Measurements from ENCODE around the gene CIDEC.

Gene CIDEC, protein sequence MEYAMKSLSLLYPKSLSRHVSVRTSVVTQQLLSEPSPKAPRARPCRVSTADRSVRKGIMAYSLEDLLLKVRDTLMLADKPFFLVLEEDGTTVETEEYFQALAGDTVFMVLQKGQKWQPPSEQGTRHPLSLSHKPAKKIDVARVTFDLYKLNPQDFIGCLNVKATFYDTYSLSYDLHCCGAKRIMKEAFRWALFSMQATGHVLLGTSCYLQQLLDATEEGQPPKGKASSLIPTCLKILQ

DNA sequence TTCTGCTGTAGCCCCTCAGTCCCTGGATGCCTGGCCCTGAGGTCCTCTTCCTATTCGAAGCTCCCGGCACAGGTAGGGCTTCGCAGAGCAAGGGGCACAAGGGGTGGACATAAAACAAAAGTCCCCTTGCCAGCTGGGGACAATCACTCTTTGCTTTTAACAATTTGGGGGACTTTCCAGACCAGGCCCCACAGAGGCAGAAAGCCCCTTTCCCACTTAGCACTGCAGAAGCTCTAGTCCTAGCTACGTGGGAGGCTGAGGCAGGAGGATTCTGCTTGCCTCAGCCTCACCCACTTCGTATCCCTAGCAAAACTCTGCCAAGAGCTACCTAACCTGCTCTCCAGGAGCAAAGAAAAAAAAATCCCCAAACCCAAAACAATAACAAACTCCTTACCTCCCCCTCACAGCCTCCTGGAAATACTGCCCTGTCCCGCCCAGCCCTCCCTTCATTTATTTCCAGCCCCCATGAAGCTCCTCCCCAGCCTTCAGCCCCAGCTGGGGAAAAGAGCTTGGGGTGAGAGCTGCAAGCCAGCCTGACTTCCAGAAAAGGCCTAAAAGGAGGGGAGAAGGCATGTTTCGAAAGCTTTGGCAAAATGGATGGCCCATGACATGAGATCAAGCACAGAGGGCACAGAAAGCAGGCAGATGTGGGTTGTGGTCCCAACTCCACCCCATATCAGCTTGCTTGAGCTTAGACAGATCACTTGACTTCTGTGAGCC lies at the start of gene CIDEC:
TSS of gene CIDEC (minus strand) at position 424 of the 720 bp plus-strand sequence. CDS start 1,767 bp downstream, outside the sequence.
- DNase-seq: no peak

DNA sequence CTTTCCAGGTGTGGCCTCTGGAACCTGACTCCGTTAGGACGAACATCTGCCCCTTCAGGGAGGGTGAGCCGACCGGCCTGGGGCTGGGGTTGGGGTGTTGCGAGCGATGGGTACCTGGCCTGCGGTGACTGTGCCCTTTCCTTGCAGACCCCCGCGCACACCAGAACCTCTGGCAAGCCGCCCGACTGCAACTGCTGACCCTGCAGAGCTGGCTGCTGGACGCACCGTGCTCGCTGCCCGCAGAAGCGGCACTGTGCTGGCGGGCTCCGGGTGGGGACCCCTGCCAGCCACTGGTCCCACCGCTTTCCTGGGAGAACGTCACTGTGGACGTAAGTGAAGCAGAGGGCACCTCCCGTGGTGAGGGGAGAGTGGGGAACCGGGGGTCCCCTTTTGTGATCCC lies 48.1 kb upstream of the CIDEC start:
- DNase-seq: no peak

GRCh38 chr3:9918261-9919038 lies 38.4 kb upstream of the CIDEC start:
- no peak for DNase-seq

DNA sequence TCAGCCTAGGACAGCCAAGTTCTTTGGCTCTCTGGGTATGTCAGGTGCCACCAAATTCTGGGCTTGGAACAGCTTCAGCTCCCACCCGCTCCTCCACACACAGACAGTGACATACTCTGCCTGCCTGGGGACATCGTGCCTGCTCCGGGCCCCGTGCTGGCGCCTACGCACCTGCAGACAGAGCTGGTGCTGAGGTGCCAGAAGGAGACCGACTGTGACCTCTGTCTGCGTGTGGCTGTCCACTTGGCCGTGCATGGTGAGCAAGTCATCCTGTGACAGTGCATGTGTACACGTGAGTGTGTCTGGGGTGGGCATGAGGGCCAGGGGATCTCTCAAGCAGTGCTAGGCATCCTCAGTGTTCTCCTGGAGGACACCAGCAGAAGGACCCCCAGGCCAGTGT lies 37.8 kb upstream of the CIDEC start:
- DNase-seq: no peak

DNA sequence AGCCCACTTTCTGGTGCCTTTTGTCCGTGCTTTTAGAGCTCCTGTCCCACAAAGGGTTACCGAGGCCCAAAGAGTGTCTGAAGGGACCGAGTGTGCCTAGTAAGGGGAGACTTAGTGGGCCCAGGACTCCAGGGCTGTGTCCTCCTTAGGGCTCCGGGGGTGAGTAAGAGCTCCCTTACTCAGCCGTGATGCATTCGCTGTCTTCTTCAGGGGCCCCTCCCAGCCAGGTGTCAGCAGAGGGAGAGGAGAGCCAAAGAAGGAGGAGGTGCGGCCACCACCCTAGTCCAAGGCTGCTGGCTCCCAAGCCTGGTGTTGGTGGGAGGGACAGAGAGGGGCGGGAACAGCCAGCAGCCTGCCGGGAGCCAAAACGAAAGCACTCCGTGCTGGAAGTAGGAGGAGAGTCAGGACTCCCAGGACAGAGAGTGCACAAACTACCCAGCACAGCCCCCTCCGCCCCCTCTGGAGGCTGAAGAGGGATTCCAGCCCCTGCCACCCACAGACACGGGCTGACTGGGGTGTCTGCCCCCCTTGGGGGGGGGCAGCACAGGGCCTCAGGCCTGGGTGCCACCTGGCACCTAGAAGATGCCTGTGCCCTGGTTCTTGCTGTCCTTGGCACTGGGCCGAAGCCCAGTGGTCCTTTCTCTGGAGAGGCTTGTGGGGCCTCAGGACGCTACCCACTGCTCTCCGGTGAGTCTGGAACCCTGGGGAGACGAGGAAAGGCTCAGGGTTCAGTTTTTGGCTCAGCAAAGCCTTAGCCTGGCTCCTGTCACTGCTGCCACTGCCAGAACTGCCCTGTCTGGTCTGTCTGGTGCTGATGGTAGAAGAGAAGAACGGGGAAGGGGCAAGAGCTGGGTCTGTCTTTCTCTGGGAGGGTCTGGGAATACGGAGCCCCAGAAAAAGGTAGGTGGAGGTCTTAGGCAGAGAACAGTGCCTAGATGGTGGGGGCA lies 37.0 kb upstream of the CIDEC start, which contains the start of gene IL17RC:
TSS of gene IL17RC (plus strand) at position 365 of the 947 bp plus-strand sequence. CDS start at position 583, 218 bp downstream.
- DNase-seq: peak; percentile 88

- peak; percentile 31 for DNase-seq
Measured at GRCh38 chr3:9916346-9916733, 36.3 kb upstream of the CIDEC start.

DNA sequence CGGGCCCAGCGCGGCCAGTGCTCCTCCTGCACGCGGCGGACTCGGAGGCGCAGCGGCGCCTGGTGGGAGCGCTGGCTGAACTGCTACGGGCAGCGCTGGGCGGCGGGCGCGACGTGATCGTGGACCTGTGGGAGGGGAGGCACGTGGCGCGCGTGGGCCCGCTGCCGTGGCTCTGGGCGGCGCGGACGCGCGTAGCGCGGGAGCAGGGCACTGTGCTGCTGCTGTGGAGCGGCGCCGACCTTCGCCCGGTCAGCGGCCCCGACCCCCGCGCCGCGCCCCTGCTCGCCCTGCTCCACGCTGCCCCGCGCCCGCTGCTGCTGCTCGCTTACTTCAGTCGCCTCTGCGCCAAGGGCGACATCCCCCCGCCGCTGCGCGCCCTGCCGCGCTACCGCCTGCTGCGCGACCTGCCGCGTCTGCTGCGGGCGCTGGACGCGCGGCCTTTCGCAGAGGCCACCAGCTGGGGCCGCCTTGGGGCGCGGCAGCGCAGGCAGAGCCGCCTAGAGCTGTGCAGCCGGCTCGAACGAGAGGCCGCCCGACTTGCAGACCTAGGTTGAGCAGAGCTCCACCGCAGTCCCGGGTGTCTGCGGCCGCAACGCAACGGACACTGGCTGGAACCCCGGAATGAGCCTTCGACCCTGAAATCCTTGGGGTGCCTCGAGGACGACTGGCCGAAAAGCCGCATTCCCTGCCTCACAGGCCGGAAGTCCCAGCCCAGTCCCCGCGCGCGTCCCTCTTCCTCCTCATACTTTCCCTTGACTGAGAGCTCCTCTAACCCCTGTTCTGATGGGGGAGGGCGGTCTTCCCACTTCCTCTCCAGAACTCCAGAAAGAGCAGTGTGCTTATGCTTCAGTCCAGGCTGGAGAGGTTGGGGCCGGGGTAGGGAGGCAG lies 35.4 kb upstream of the CIDEC start:
- peak; percentile 64 for DNase-seq

- peak; percentile 35 for DNase-seq
Measured at GRCh38 chr3:9914559-9915253, 34.7 kb upstream of the CIDEC start.

DNA sequence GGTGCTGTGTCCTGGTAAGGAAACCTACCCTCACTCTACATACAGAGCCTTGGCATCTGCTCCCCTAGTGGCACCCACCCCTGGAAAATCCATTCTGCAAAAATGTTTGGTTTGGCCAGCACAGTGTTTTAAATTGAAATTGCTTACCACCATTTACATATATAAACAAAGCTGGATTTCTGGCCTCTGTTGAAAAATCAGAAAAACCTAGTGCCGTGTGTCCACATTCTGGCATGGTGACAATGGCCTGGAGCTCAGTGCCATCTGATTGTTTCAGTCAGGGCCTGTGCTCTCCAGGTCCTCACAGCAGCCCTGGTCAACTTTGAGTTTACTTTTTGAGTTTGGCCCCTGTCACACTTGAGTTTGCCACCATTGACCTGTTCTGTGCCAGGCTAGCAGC lies 34.0 kb upstream of the CIDEC start:
- DNase-seq: no peak

- no peak for DNase-seq
Measured at GRCh38 chr3:9913601-9914000, 33.5 kb upstream of the CIDEC start.

DNA sequence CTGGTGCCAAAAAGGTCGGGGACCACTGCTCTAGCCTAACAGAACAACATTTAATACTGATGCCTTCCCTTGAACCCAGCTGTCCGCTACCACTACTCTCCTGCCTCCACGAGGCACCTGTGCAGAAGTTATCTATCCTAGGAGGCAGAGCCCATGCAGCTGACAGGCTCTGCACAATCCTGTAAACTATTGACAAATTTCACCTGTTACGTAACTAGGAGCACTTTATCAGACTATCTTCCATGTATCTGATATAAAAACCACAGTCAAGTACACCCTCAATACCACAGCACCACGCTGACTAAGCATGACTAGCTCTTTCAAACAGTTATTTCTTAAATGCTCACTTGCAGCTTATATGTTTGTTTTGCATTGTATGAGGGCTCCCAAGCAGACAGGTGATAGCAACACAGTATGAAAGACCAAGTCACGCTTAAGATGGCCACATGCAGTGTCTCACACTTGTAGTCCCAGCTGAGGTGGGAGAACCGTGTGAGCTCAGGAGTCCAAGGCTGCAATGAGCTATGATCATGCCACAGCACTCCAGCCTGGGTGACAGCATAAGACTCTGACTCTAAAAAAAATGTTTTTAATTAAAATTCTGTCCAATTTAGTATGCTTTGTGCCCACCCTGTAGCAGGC lies 32.4 kb upstream of the CIDEC start:
- DNase-seq: no peak

GRCh38 chr3:9911863-9912262 lies 31.8 kb upstream of the CIDEC start:
- no peak for DNase-seq

DNA sequence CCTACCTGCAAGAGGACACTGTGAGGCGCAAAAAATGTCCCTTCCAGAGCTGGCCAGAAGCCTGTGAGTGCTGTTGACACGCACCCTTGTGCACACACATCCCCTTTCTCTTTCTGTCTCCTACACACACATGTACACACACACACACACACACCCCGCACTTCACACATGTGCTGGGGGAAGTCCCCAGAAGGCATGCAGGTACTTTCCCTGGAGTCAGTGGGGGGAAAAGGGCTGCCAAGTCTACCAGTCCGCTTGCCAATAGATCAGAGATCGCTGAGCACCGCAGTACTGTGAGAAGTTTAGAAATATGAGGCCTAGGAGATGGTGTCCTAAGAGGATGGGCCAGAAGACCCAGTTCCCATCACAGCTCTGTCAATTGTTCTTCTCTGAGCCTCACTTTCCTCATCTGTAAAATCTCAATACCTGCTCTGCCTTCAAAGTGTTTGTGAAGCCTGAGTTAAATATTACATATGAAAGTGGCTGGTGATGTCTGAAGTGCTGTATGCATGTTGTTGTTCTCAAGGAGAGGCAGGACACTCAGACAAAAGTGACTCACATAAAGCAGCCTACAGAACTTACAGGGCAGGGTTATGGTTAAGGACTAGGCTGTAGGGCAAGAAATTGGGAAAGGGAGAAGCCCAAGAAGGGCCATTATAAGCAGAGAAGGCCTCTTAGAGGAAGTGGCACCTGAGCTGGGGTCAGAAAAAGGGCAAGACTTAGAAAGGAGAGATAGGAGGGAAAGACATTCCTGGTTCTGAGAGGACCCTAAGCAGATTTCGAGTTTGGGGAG lies 29.4 kb upstream of the CIDEC start:
- DNase-seq: peak; percentile 5

- no peak for DNase-seq
Measured at GRCh38 chr3:9908286-9908685, 28.2 kb upstream of the CIDEC start.

DNA sequence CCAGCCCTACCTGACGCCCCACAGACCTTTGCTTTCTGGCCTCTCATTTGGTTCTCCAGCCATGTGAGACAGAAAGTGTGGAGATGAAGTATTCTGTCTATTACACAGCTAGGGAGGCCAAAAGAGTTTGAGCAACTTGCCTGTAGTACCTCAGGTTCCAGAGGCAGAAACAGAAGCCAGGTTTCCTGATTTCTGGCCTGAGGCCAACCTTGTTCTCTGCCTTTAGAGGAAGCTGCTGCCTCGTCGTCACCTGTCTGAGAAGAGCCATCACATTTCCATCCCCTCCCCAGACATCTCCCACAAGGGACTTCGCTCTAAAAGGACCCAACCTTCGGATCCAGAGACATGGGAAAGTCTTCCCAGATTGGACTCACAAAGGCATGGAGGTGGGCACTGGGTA lies 26.4 kb upstream of the CIDEC start:
- DNase-seq: no peak

GRCh38 chr3:9903904-9904303 lies 23.9 kb upstream of the CIDEC start:
- DNase-seq: no peak

- DNase-seq: peak; percentile 5
Measured at GRCh38 chr3:9903238-9903624, 23.2 kb upstream of the CIDEC start.

- no peak for DNase-seq
Measured at GRCh38 chr3:9902372-9903237, 22.6 kb upstream of the CIDEC start, which contains the start of gene IL17RE. Gene IL17RE, plus strand, starts transcription at chr3:9902848. Its CDS starts 85 bp downstream, at chr3:9902933.
